Stimulated activated CD8-positive, alpha-beta memory T cell treated with anti-CD3 and anti-CD28 coated beads, Interleukin-15, amount 100 ng/mL, for 24 hours (primary cell): ENCODE data around the gene NCOA7.
"Not testable (repeated sequence)": the region's sequence is repeated elsewhere in the genome, so short reads cannot be mapped to it uniquely, and the experiment has no call there.

Experiments
- DNase-seq: peaks from one replicate; pipeline ENCODE4 v3.0.0-alpha.2; 2020; ENCODE audit warnings: low read depth

The NCOA7 gene

GRCh38 chr6:125871365-125871764 lies 80.6 kb downstream of the NCOA7 start:
- DNase-seq, result no peak

- DNase-seq, result no peak
Observed at GRCh38 chr6:125872259-125872921, 81.6 kb downstream of the NCOA7 start.

DNA sequence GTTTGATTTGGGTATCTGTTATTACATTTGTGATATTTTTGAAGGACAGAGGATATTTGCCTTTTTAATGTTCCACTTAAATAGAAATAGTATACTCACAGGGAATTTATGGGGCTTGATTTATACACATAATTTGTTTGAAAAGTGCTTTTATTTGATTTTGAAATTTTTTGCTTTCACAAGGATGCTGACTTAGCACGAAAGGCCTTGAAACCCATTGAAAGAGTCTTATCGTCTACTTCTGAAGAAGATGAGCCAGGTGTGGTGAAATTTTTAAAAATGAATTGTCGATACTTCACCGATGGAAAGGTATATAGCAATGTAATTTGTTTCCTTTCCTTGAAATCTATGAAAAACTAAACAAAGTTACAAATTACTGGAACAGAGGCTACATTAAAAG lies 91.5 kb downstream of the NCOA7 start:
- DNase-seq, result no peak

- no peak for DNase-seq
Observed at GRCh38 chr6:125884634-125885371, 94.0 kb downstream of the NCOA7 start.

DNA sequence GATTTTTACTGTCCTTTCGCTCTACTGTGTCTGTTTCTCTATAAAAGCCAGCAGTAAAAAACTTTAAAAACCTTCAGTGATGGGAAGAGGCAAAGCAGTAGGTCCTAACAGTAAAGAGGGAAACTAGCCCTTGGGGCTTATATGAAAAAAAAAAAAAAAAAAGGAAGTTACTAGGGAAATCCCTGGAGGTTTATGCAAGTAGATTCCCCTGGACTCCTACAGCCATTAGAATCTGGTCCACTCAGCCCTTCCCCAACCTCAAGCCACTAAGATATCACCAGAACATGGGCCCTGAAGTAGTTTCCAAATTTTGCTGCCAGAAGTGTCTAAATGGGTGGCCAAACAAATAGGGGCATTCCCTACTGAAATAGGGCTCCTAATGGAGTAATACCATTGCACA lies 95.3 kb downstream of the NCOA7 start:
- DNase-seq, result no peak

DNA sequence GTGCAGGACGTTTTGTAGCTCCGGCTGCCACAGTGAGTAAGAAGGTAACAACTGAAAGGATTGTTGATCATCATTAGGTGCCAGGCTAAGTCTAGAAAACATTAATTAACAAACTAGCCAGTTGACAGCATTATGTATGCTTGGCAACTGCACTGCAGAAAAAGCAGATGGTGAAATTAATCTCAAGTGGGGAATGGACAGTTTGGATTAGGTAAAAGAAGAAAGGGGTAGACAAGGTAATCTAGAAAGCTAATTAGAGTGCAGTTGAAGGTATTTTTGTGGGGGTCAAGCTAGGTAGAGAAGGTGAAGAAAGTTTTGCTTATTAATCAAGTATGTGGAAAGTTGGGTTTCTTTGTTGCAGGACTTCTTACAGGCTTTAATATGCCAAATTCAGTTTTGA lies 96.2 kb downstream of the NCOA7 start:
- DNase-seq, result no peak

DNA sequence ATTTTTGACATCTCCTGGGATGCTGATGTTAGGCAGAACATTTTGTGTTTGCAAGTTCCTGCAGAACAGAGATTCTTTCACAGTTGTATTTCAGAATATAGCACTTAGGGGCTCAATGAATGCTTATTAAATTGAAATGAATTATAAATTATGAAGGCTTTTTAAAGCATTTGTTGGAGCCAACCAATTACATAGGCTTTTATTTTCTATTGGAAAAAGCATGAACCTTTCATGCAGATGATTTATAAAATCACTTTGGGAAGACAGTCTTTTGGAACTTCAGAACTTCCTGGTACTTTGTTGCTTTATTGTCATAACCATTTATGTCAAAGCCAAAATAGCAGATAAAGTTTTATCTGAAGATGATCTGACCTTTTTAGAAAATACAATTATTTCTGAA lies 96.6 kb downstream of the NCOA7 start:
- DNase-seq, result no peak

DNA sequence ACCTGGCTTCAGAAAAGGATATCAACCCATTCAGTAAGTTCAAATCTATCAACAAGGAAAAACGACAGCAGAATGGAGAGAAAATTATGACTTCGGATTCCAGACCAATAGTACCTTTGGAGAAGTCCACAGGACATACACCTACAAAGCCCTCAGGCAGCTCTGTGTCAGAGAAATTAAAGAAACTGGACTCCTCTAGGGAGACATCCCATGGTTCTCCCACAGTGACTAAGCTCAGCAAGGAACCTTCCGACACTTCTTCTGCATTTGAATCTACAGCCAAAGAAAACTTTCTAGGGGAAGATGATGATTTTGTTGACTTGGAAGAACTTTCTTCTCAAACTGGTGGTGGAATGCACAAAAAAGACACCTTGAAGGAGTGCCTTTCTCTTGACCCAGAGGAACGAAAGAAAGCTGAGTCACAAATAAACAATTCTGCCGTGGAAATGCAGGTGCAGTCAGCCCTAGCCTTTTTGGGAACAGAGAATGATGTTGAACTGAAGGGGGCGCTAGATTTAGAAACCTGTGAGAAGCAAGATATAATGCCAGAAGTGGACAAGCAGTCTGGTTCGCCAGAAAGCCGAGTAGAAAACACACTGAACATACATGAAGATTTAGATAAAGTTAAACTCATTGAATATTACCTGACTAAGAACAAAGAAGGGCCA lies 98.4 kb downstream of the NCOA7 start:
- DNase-seq, result no peak

DNA sequence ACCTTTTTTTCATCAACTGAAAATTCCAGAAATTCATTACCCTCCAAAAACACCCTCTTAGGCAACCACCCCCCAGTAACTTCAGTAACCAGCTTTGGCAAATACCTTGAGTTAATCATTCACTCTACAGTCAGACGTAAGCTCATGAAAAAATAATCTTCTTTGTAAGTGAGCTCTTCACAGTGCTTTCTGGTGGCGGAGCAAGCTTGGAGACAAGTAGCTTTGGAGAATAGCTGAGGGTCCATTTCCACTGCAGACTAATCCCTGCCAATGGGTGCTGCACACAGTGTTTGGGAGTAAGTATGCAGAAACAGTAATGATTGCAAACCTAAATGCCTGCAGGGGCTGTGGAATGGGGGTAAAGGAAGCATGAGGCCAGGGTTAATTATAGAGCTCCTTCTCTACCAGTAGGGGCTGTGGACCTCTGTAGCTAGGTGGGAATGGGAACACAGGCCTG lies 109.0 kb downstream of the NCOA7 start:
- DNase-seq, result no peak

- no peak for DNase-seq
Observed at GRCh38 chr6:125904871-125905270, 114.1 kb downstream of the NCOA7 start.

- DNase-seq, result no peak
Observed at GRCh38 chr6:125906158-125906998, 115.6 kb downstream of the NCOA7 start.

- DNase-seq, result no peak
Observed at GRCh38 chr6:125910527-125910926, 119.8 kb downstream of the NCOA7 start.

- DNase-seq, result not testable (repeated sequence)
Observed at GRCh38 chr6:125911051-125911451, 120.3 kb downstream of the NCOA7 start.

GRCh38 chr6:125912430-125912829 lies 121.7 kb downstream of the NCOA7 start:
- not testable (repeated sequence) for DNase-seq

DNA sequence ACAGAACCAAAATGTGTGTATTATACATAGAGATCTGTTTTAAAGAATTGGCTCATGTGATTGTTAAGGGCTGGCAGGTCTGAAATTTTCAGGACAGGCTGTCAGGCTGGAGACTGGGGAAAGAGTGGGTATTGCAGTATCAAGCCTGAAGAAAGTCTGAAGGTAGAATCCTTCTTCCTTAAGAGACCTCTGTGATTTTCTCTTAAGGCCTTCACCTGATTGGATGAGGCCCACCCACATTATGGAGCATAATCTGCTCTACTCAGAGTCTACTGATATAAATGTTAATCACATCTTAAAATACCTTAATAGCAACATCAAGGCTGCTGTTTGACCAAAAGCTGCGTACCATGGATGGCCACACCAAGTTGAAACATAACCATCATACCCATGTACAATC lies 122.4 kb downstream of the NCOA7 start:
- no peak for DNase-seq

DNA sequence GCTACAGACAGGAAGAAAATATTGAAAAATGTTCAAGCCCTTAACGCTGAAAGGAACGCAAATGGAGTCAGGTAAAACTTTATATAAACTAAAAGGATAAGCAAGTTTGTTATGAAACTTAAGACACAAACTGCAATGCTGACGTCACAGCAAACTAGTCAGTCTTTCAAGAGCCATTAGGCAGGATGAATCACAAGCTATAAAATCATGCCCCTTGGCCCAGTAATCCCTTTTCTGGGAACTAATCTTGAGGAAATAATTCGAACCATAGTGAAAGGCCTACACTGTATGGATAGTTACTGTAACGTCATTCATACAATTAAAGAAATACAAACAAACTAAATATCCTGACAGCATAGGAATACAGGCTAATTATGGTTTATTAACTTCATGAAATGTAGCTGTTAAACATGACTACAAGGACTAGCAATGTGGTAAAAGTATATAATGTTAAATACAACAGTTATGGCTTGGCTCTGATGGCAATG lies 123.1 kb downstream of the NCOA7 start:
- no peak for DNase-seq

GRCh38 chr6:125918230-125918629 lies 127.5 kb downstream of the NCOA7 start:
- no peak for DNase-seq

- no peak for DNase-seq
Observed at GRCh38 chr6:125918681-125919566, 128.2 kb downstream of the NCOA7 start.

DNA sequence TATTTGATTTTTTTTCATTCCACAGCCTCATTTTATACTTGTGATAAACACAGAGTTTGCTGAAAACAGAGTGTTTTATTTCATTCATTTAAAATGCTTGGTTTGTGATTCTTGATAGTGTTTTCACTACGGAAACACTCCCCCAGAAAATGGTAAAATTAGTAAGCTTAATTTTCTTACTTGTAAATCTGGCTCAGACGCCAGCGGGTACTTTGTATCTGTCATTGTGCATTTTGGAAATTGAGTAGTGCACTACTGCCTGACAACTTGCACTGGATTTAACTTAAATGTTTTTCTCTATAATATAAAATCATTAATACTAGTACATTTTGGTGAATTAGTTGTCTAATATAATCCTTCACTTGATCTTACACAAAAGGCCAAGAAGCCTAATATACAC lies 128.9 kb downstream of the NCOA7 start:
- DNase-seq, result no peak

DNA sequence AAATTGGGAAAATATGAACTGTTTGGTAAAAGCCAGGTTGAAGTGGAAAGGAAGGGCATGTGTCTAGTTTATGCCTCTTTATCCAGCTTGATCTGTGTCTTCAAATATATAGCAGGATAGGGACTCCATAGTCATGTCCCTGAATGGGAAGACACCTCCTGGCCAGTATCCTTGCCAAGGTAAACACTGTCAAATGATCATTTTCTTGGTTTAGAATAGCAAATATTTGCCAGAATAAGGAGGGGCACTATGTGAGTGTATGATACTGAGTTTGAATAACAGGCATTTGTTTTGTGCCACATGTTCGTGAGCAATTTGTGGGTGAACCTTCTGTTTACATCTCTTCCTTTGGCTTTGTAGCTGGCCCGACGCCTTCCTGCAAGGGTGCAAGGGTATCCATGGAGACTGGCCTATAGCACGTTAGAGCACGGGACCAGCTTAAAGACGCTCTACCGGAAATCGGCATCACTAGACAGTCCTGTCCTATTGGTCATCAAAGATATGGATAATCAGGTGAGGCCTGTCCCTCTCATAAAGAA lies 131.6 kb downstream of the NCOA7 start:
- DNase-seq, result no peak

DNA sequence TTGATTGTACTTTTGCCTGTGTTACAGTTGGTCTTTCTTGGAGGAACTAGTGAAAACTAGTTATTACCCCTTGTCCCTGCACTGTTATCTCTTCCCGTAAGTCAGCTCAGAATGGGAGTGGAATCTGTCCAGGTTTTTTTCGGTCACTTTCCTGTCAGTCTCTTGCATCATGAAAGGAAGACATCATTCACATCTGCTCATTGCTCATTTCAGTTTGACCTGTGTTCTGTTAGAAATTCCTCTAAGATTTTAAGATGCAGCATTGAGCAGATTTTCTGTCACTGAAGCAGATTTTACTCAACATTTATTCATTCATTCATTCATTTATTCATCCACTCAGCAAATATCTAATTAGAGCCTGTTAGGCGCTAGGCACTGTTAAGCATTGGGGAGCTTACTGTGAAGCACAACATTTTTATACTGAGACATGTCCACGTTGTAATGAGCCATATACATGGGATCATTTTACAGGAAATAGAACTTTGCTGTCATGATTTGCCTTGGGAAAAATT lies 132.7 kb downstream of the NCOA7 start:
- no peak for DNase-seq
